ENCODE data around the gene PRIM1. TPM values are rescaled to one million over a fixed set of nuclear protein-coding genes. Genes with fewer than 3 reads are reported as not detected.

The PRIM1 gene
- total RNA-seq, 4 donors from 2014 or later = 6.0 to 71.7 (median 28.6) TPM; not detected in 1

- intact Hi-C loops (cut with DNase I; ENCODE audit: low total_unique reads) = no loop called here
Observed at GRCh38 chr12:56768424-56768823, 16.3 kb upstream of the PRIM1 start.

GRCh38 chr12:56766535-56766934, 14.4 kb upstream of the PRIM1 start:
- no peaks in the 10 kb centered on the region for H3K36me3 ChIP-seq
- DNase-seq = no peak
- TF ChIP-seq POLR2A (IDR thresholded peaks at IDR 0.05) (no peak), CTCF (IDR thresholded peaks at IDR 0.05) (no peak)
- no peaks in the 10 kb centered on the region for H3K27me3 ChIP-seq
- no peaks in the 10 kb centered on the region for H3K9me3 ChIP-seq
- intact Hi-C loops (cut with DNase I; ENCODE audit: low total_unique reads) = no loop called here
- no peak overlapping the region for H3K27ac ChIP-seq
- no peak overlapping the region for H3K4me3 ChIP-seq
- H3K4me1 ChIP-seq = no peaks in the 10 kb centered on the region

More at GRCh38 chr12:56768424-56768823, 16.3 kb upstream of the PRIM1 start:
- Histone ChIP-seq H3K36me3 (no peaks in the 10 kb centered on the region), H3K4me1 (no peaks in the 10 kb centered on the region), H3K4me3 (no peak overlapping the region), H3K9me3 (no peaks in the 10 kb centered on the region), H3K27ac (no peak overlapping the region), H3K27me3 (no peaks in the 10 kb centered on the region)
- no peak for DNase-seq
- TF ChIP-seq POLR2A (IDR thresholded peaks at IDR 0.05) (no peak), CTCF (IDR thresholded peaks at IDR 0.05) (no peak)

GRCh38 chr12:56763753-56764657, 11.9 kb upstream of the PRIM1 start:
- Histone ChIP-seq H3K36me3 (no peaks in the 10 kb centered on the region), H3K4me1 (no peaks in the 10 kb centered on the region), H3K9me3 (no peaks in the 10 kb centered on the region), H3K4me3 (peak overlapping the region; percentile 15 to 17), H3K27ac (peak overlapping the region; percentile 6 to 74), H3K27me3 (no peaks in the 10 kb centered on the region)
- intact Hi-C loops (cut with DNase I; ENCODE audit: low total_unique reads) = no loop called here
- TF ChIP-seq POLR2A (IDR thresholded peaks at IDR 0.05) (no peak), CTCF (IDR thresholded peaks at IDR 0.05) (no peak)
- no peak for DNase-seq

GRCh38 chr12:56761812-56762211, 9.7 kb upstream of the PRIM1 start:
- no peaks in the 10 kb centered on the region for H3K4me1 ChIP-seq
- H3K9me3 ChIP-seq = no peaks in the 10 kb centered on the region
- no peak for DNase-seq
- intact Hi-C loops (cut with DNase I; ENCODE audit: low total_unique reads) = no loop called here
- TF ChIP-seq CTCF (IDR thresholded peaks at IDR 0.05) (no peak), POLR2A (IDR thresholded peaks at IDR 0.05) (no peak)
- H3K27me3 ChIP-seq = no peaks in the 10 kb centered on the region
- H3K27ac ChIP-seq = no peak overlapping the region
- H3K36me3 ChIP-seq = no peaks in the 10 kb centered on the region
- H3K4me3 ChIP-seq = no peak overlapping the region

- Histone ChIP-seq H3K27ac (no peak overlapping the region), H3K27me3 (no peaks in the 10 kb centered on the region), H3K4me3 (no peak overlapping the region), H3K9me3 (no peaks in the 10 kb centered on the region), H3K4me1 (no peaks in the 10 kb centered on the region), H3K36me3 (no peaks in the 10 kb centered on the region)
- intact Hi-C loops (cut with DNase I; ENCODE audit: low total_unique reads) = no loop called here
- DNase-seq = no peak
- TF ChIP-seq CTCF (IDR thresholded peaks at IDR 0.05) (no peak), POLR2A (IDR thresholded peaks at IDR 0.05) (no peak)
Observed at GRCh38 chr12:56760460-56760859, 8.3 kb upstream of the PRIM1 start.

Data from uterus (tissue), 4 donors.